ENCODE data around the gene ABCA10. TPM values are rescaled to one million over a fixed set of nuclear protein-coding genes. Genes with fewer than 3 reads are reported as not detected.

The ABCA10 gene
- total RNA-seq, 1 experiment from 2014 or later, result not detected

DNA sequence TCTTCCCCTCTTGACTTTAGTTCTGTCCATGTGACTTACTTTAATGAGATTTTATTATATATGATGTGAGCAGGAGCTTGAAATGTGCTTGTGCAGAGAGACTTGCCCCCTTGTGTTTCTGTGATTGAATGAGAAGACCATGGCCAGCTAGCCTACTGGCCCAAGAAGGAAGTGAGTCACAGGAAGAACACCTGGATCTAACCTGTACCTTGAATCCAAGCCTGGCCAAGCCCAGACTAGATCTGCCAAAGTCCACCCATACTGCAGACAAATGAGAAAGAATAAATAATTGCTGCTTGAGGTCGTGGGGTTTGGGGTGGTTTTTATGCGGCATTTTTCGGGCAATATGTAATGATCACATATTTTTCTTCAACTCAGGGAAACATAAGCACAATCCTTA is 9.6 kb downstream of the ABCA10 start (continued):
- TF ChIP-seq, protein P1, sequence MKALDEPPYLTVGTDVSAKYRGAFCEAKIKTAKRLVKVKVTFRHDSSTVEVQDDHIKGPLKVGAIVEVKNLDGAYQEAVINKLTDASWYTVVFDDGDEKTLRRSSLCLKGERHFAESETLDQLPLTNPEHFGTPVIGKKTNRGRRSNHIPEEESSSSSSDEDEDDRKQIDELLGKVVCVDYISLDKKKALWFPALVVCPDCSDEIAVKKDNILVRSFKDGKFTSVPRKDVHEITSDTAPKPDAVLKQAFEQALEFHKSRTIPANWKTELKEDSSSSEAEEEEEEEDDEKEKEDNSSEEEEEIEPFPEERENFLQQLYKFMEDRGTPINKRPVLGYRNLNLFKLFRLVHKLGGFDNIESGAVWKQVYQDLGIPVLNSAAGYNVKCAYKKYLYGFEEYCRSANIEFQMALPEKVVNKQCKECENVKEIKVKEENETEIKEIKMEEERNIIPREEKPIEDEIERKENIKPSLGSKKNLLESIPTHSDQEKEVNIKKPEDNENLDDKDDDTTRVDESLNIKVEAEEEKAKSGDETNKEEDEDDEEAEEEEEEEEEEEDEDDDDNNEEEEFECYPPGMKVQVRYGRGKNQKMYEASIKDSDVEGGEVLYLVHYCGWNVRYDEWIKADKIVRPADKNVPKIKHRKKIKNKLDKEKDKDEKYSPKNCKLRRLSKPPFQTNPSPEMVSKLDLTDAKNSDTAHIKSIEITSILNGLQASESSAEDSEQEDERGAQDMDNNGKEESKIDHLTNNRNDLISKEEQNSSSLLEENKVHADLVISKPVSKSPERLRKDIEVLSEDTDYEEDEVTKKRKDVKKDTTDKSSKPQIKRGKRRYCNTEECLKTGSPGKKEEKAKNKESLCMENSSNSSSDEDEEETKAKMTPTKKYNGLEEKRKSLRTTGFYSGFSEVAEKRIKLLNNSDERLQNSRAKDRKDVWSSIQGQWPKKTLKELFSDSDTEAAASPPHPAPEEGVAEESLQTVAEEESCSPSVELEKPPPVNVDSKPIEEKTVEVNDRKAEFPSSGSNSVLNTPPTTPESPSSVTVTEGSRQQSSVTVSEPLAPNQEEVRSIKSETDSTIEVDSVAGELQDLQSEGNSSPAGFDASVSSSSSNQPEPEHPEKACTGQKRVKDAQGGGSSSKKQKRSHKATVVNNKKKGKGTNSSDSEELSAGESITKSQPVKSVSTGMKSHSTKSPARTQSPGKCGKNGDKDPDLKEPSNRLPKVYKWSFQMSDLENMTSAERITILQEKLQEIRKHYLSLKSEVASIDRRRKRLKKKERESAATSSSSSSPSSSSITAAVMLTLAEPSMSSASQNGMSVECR (CRISPR knock-in tag; IDR thresholded peaks at IDR 0.05; ENCODE audit: borderline replicate concordance), result no peak
- TF ChIP-seq, protein P2, sequence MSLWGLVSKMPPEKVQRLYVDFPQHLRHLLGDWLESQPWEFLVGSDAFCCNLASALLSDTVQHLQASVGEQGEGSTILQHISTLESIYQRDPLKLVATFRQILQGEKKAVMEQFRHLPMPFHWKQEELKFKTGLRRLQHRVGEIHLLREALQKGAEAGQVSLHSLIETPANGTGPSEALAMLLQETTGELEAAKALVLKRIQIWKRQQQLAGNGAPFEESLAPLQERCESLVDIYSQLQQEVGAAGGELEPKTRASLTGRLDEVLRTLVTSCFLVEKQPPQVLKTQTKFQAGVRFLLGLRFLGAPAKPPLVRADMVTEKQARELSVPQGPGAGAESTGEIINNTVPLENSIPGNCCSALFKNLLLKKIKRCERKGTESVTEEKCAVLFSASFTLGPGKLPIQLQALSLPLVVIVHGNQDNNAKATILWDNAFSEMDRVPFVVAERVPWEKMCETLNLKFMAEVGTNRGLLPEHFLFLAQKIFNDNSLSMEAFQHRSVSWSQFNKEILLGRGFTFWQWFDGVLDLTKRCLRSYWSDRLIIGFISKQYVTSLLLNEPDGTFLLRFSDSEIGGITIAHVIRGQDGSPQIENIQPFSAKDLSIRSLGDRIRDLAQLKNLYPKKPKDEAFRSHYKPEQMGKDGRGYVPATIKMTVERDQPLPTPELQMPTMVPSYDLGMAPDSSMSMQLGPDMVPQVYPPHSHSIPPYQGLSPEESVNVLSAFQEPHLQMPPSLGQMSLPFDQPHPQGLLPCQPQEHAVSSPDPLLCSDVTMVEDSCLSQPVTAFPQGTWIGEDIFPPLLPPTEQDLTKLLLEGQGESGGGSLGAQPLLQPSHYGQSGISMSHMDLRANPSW (CRISPR knock-in tag; conservative IDR thresholded peaks at IDR 0.05; ENCODE audit: low read depth), result no peak
- TF ChIP-seq ZNF219 (CRISPR knock-in tag; IDR thresholded peaks at IDR 0.05; ENCODE audit: borderline replicate concordance) (no peak), MYBL2 (CRISPR knock-in tag; IDR thresholded peaks at IDR 0.05) (no peak), TEAD4 (CRISPR knock-in tag; IDR thresholded peaks at IDR 0.05) (no peak)
- TF ChIP-seq, protein P3, sequence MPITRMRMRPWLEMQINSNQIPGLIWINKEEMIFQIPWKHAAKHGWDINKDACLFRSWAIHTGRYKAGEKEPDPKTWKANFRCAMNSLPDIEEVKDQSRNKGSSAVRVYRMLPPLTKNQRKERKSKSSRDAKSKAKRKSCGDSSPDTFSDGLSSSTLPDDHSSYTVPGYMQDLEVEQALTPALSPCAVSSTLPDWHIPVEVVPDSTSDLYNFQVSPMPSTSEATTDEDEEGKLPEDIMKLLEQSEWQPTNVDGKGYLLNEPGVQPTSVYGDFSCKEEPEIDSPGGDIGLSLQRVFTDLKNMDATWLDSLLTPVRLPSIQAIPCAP (CRISPR knock-in tag; IDR thresholded peaks at IDR 0.05), result no peak
- TF ChIP-seq, protein P4, sequence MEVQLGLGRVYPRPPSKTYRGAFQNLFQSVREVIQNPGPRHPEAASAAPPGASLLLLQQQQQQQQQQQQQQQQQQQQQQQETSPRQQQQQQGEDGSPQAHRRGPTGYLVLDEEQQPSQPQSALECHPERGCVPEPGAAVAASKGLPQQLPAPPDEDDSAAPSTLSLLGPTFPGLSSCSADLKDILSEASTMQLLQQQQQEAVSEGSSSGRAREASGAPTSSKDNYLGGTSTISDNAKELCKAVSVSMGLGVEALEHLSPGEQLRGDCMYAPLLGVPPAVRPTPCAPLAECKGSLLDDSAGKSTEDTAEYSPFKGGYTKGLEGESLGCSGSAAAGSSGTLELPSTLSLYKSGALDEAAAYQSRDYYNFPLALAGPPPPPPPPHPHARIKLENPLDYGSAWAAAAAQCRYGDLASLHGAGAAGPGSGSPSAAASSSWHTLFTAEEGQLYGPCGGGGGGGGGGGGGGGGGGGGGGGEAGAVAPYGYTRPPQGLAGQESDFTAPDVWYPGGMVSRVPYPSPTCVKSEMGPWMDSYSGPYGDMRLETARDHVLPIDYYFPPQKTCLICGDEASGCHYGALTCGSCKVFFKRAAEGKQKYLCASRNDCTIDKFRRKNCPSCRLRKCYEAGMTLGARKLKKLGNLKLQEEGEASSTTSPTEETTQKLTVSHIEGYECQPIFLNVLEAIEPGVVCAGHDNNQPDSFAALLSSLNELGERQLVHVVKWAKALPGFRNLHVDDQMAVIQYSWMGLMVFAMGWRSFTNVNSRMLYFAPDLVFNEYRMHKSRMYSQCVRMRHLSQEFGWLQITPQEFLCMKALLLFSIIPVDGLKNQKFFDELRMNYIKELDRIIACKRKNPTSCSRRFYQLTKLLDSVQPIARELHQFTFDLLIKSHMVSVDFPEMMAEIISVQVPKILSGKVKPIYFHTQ (CRISPR knock-in tag; IDR thresholded peaks at IDR 0.05), result no peak
- TF ChIP-seq, protein P5, sequence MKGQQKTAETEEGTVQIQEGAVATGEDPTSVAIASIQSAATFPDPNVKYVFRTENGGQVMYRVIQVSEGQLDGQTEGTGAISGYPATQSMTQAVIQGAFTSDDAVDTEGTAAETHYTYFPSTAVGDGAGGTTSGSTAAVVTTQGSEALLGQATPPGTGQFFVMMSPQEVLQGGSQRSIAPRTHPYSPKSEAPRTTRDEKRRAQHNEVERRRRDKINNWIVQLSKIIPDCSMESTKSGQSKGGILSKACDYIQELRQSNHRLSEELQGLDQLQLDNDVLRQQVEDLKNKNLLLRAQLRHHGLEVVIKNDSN (CRISPR knock-in tag; IDR thresholded peaks at IDR 0.05), result no peak

DNA sequence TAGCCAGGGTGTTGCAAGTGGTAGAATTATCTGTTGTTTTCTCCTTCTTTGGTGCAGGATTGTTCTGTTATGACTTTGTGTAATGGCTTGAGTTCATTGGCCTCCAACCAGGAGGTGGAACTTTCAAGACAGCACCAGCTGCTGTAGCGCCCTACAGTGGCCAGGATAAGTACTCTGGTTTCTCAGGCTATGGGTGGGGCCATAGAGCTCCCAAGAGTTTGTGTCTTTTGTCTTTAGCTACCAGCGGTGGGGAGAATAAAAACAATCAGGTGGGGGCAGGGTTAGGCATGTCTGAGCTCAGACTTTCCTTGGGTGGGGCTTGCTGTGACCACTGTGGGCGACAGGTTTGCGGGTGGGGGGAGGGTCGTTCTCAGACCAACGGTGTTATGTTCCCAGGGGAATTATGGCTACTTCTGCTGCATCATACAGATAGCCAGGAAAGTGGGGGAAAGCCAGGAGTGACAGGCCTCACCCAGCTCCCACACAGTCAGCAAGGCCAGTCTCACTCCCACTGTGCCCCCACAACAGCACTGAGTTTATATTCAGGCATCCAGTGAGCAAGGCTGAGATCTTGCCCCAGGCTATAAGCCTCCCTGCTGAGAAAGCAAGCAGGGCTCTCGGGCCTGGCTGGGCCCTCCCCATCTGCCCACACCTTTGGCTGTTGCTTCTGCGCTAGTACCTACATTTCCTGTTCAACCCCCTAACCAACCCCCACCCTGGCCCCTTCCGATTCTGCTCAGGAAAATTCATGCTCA is 15.4 kb downstream of the ABCA10 start:
- CTCF ChIA-PET, result interaction anchor here (0.6 to 1.6 kb wide), 11 partner anchors 11 to 617 kb away, joined by 3 to 9 read pairs (median 4); no protein-coding TSS in a partner anchor
- H3K27ac Mint-ChIP-seq, result no peak overlapping the region
- no peaks in the 10 kb centered on the region for H3K27me3 Mint-ChIP-seq (ENCODE audit: low read depth)
- peaks cover 6% of the 10 kb centered on the region; the same call in 1 of the 2 replicates for H3K36me3 Mint-ChIP-seq
- POLR2A ChIA-PET, result no interaction called here
- DNase-seq (ENCODE audit: low spot score) (peak; percentile 28), ATAC-seq (peak; percentile 93)
- no peak overlapping the region for H3K4me3 Mint-ChIP-seq
- H3K4me1 Mint-ChIP-seq, result peaks cover 12% of the 10 kb centered on the region
- H3K9me3 Mint-ChIP-seq, result peaks cover 18% of the 10 kb centered on the region
- TF ChIP-seq, protein P6, sequence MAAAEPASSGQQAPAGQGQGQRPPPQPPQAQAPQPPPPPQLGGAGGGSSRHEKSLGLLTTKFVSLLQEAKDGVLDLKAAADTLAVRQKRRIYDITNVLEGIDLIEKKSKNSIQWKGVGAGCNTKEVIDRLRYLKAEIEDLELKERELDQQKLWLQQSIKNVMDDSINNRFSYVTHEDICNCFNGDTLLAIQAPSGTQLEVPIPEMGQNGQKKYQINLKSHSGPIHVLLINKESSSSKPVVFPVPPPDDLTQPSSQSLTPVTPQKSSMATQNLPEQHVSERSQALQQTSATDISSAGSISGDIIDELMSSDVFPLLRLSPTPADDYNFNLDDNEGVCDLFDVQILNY (CRISPR knock-in tag; IDR thresholded peaks at IDR 0.05), result no peak
- TF ChIP-seq KAT7 (CRISPR knock-in tag; IDR thresholded peaks at IDR 0.05; ENCODE audit: borderline replicate concordance) (no peak), GABPB1 (CRISPR knock-in tag; IDR thresholded peaks at IDR 0.05) (no peak), ZNF416 (CRISPR knock-in tag; IDR thresholded peaks at IDR 0.05) (no peak), NR2C2 (CRISPR knock-in tag; IDR thresholded peaks at IDR 0.05) (no peak), EMX1 (CRISPR knock-in tag; IDR thresholded peaks at IDR 0.05) (no peak), TEAD1 (CRISPR knock-in tag; IDR thresholded peaks at IDR 0.05) (no peak)
- TF ChIP-seq, protein P7, sequence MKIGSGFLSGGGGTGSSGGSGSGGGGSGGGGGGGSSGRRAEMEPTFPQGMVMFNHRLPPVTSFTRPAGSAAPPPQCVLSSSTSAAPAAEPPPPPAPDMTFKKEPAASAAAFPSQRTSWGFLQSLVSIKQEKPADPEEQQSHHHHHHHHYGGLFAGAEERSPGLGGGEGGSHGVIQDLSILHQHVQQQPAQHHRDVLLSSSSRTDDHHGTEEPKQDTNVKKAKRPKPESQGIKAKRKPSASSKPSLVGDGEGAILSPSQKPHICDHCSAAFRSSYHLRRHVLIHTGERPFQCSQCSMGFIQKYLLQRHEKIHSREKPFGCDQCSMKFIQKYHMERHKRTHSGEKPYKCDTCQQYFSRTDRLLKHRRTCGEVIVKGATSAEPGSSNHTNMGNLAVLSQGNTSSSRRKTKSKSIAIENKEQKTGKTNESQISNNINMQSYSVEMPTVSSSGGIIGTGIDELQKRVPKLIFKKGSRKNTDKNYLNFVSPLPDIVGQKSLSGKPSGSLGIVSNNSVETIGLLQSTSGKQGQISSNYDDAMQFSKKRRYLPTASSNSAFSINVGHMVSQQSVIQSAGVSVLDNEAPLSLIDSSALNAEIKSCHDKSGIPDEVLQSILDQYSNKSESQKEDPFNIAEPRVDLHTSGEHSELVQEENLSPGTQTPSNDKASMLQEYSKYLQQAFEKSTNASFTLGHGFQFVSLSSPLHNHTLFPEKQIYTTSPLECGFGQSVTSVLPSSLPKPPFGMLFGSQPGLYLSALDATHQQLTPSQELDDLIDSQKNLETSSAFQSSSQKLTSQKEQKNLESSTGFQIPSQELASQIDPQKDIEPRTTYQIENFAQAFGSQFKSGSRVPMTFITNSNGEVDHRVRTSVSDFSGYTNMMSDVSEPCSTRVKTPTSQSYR (CRISPR knock-in tag; IDR thresholded peaks at IDR 0.05), result no peak
- TF ChIP-seq, protein P8, sequence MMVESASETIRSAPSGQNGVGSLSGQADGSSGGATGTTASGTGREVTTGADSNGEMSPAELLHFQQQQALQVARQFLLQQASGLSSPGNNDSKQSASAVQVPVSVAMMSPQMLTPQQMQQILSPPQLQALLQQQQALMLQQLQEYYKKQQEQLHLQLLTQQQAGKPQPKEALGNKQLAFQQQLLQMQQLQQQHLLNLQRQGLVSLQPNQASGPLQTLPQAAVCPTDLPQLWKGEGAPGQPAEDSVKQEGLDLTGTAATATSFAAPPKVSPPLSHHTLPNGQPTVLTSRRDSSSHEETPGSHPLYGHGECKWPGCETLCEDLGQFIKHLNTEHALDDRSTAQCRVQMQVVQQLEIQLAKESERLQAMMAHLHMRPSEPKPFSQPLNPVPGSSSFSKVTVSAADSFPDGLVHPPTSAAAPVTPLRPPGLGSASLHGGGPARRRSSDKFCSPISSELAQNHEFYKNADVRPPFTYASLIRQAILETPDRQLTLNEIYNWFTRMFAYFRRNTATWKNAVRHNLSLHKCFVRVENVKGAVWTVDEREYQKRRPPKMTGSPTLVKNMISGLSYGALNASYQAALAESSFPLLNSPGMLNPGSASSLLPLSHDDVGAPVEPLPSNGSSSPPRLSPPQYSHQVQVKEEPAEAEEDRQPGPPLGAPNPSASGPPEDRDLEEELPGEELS (CRISPR knock-in tag; IDR thresholded peaks at IDR 0.05), result no peak
